Amniotic epithelial cell (primary cell): ENCODE results near the gene SEC14L1.
A peak's percentile ranks its signal among the peaks of the same experiment; 100 is the strongest.
"Not testable (repeated sequence)": the region's sequence is repeated elsewhere in the genome, so short reads cannot be mapped to it uniquely, and the experiment has no call there.

ENCODE experiments used
- DNase-seq: peaks from one replicate; pipeline ENCODE4 v3.0.0-alpha.2; 2010; ENCODE audit warnings: low read depth

Gene SEC14L1

DNA sequence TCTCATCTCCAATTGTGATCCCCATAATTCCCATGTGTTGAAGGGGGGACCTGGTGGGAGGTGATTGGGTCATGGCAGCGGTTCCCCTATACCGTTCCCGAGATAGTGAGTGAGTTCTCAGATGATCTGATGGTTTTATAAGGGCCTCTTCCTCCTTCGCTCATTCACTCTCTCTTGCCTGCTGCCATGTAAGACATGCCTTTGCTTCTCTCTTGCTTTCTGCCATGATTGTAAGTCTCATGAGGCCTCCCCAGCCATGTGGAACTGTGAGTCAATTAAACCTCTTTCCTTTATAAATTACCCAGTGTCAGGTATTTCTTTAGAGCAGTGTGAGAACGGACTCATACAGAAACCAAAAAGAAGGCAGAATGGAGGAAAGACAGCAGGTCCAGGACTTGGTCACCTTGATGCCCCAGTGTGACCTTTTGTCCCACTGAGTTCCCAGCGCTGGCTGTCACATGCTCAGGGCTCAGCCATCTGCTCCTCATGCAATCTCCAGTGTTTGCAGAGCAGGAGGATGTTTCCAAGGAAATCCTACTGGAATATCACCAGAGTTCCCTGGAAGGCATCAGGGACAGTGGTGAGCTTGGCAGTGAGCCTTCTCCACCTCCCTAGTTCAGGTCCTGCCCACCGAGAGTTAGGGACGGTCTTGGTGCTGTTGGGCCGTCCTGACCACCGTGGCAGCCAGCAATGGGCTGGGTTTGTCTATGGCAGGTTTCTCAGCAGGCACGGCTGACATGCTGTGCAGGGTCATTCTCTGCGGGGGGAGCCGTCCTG, 96.7 kb downstream of the SEC14L1 start:
- DNase-seq: no peak

- DNase-seq: no peak
Observed at GRCh38 chr17:77240976-77241375, 100.2 kb downstream of the SEC14L1 start.

- DNase-seq: no peak
Observed at GRCh38 chr17:77242118-77242851, 101.5 kb downstream of the SEC14L1 start.

DNA sequence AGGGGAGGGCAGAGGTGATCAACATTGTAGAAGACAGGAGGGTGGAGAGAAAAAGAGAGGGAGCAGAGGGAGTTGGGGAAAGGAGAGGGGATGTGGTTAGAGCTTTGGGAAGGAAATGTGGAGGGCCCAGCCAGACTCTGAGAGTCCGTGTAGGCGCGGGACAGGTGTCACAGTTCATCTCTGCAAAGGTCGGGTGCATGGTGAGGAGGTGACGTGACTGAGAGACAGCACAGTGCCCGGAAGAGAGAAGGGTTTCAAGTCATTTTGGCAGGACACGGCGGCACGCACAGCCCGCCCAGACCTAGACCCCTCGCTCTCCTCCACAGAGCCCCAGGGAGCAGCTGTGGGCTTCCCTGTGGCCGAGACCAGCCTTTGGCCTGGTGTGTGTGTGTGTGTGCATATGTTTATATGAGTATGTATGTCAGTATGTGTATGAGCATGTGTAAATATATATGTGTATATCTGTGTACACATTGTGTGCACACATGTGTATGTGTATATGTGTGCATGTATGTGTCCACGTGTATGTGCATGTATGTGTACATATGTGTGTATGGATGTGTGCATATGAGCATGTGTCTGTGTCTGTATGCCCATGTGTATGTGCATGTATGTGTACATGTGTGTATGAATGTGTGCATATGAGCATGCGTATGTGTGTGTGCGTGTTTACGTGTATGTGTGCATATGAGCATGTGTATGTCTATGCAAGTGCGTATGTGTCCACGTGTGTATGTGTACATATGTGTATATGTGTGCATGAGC, 104.6 kb downstream of the SEC14L1 start:
- no peak for DNase-seq

GRCh38 chr17:77246110-77247047, 105.6 kb downstream of the SEC14L1 start:
- no peak for DNase-seq

GRCh38 chr17:77247048-77247541, 106.3 kb downstream of the SEC14L1 start:
- DNase-seq: peak; percentile 41

- no peak for DNase-seq
Observed at GRCh38 chr17:77247609-77248008, 106.8 kb downstream of the SEC14L1 start.

GRCh38 chr17:77248216-77249114, 107.7 kb downstream of the SEC14L1 start:
- no peak for DNase-seq

- no peak for DNase-seq
Observed at GRCh38 chr17:77251622-77252183, 110.9 kb downstream of the SEC14L1 start.

GRCh38 chr17:77252306-77252705, 111.5 kb downstream of the SEC14L1 start:
- peak; percentile 75 for DNase-seq

- peak; percentile 94 for DNase-seq
Observed at GRCh38 chr17:77253611-77254051, 112.9 kb downstream of the SEC14L1 start.

- DNase-seq: peak; percentile 96
Observed at GRCh38 chr17:77254951-77255825, 114.4 kb downstream of the SEC14L1 start.

DNA sequence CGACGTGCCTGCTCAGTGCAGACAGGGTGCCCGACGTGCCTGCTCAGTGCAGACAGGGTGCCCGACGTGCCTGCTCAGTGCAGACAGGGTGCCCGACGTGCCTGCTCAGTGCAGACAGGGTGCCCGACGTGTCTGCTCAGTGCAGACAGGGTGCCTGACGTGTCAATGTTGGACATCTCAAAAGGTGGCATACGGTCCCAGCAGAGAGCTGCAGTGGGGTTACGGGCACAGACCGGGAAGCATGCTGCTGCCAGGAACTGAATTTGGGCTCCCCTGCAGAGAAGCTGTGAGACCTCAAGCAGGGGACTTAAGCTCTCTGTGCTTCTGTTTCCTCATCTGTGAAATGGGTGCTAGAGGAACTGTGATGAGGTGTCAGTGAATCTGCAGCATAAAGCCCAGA, 115.2 kb downstream of the SEC14L1 start:
- not testable (repeated sequence) for DNase-seq

DNA sequence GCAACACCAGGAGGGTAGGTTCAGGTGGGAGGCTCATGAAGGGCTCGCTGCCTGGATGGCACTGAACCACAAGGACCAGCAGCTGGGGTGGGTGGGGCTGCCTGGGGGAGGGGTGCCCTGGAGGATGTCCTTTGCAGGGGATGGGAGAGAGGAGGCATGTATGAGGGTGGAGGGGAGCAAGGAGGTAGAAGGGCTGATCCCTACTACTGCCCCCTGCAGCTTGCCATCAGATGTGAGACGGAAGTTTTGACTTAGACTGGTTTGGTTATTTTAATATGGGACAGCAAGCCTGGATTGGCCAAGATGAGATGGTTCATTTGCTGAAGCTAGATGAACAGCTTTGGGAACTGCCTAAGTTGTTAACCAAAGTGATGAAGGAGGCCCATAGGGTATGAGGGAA, 115.9 kb downstream of the SEC14L1 start:
- DNase-seq: no peak

DNA sequence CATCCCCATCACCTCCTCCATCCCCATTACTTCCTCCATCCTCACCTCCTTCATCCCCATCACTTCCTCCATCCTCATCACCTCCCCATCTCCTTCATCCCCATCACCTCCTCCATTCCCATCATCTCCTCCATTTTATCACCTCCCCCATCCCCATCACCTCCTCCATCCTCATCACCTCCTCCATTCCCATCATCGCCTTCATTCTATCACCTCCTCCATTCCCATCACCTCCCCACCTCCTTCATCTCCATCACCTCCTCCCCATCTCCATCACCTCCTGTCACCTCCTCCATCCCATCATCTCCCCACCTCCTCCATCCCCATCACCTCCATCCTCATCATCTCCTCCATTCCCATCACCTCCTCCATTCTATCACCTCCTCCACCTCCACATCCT, 116.4 kb downstream of the SEC14L1 start:
- DNase-seq: no peak

GRCh38 chr17:77257596-77258458, 117.1 kb downstream of the SEC14L1 start:
- no peak for DNase-seq

DNA sequence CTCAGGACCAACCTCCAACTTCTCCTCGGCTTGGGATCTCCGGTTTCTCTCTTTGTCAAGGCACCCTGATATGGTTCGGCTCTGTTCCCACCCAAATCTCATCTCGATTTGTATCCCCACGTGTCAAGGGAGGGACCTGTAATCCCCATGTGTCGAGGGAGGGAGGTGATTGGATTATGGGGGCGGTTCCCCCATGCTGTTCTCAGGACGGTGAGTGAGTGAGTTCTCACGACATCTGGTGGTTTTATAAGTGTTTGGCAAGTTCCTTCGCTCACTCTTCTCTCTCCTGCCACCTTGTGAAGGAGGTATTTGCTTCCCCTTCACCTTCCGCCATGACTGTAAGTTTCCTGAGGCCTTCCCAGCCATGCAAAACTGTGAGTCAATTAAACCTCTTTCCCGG, 117.9 kb downstream of the SEC14L1 start:
- DNase-seq: no peak
